Mucosa of descending colon (tissue), 3 donors: Measurements from ENCODE around the gene HCFC1. TPM values are rescaled to one million over a fixed set of nuclear protein-coding genes. Genes with fewer than 3 reads are reported as not detected.

Experiments used
- ATAC-seq: fragments of 200-7000 bp; cut with Tn5 transposase; one replicate; pipeline ENCODE4 v1.9.1; 2020; ENCODE audit warnings: mild to moderate bottlenecking, moderate library complexity
- DNase-seq, 3 donors: peaks; one replicate each; pipeline ENCODE4 v3.0.0-alpha.2; 2020
- H3K36me3 ChIP-seq: fragments of 200-600 bp; one replicate; pipeline ENCODE4 v1.8.0; 2021; ENCODE audit warnings: low read depth, mild to moderate bottlenecking
- H3K4me1 ChIP-seq: fragments of 200-600 bp; one replicate; pipeline ENCODE4 v1.8.0; 2021; ENCODE audit warnings: low read depth, mild to moderate bottlenecking
- H3K4me3 ChIP-seq: fragments of 200-600 bp; one replicate; pipeline ENCODE4 v1.8.0; 2021; ENCODE audit warnings: mild to moderate bottlenecking
- H3K9me3 ChIP-seq: fragments of 200-600 bp; one replicate; pipeline ENCODE4 v1.8.0; 2021; ENCODE audit warnings: mild to moderate bottlenecking
- intact Hi-C, 2 donors: fragments of 100-400 bp; cut with DNase I in 1 of 2; cut with micrococcal nuclease in 1 of 2; formaldehyde crosslinking; loops; one replicate each; pipeline versions ENCODE4 v1.11.0 to v1.11.1; 2022; cut with DNase I, micrococcal nuclease
- total RNA-seq, 3 donors: library from RNA; stranded (reverse); fragmentation: NEBNext Ultra II Directional in 2 of 3; extraction: Animal tissue kit (Norgen Biotek cat#: 25700) in 2 of 3; gene quantifications; one replicate each; pipeline versions ENCODE4 v1.2.1 to v1.2.4, GENCODE V29; 2021 to 2023
- TF ChIP-seq, protein P1 (sequence below): fragments of 200-600 bp; IDR thresholded peaks from one replicate; pipeline ENCODE4 v1.8.0; 2022; ENCODE audit warnings: antibody characterized with exemption, mild to moderate bottlenecking
- donor health status: DM: no; HTN: no; CAD: no; lungs with moderate emphysema.
- donor health status: DM: no; HTN: no; CAD: no.
- donor health status: DM: no; HTN: yes; CAD: no.

HCFC1 gene
- total RNA-seq, 3 donors from 2014 or later: 36.3 to 56.5 (median 48.2) TPM

DNA sequence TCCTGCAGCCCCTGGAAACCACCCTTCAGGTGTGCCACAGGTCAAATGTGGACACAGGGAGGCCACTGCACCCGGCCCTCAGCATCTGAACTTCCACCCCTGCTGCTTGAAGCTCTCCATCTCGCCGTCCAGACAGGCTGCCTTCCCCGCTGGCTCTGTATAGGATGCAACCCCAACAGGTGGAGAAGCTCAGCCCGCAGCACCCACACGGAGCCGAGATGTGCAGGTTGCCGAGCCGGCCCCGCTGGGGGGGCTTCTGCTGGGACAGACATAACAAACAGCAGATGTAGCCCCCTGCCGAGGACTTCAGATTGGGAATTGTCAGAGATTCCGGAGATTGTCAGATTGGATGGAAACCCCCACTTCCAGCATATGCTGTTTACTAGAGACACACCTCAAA is 21.5 kb upstream of the HCFC1 start:
- Histone ChIP-seq H3K36me3 (no peaks in the 10 kb centered on the region), H3K4me3 (no peak overlapping the region), H3K9me3 (no peaks in the 10 kb centered on the region), H3K4me1 (no peaks in the 10 kb centered on the region)
- TF ChIP-seq, protein P1, sequence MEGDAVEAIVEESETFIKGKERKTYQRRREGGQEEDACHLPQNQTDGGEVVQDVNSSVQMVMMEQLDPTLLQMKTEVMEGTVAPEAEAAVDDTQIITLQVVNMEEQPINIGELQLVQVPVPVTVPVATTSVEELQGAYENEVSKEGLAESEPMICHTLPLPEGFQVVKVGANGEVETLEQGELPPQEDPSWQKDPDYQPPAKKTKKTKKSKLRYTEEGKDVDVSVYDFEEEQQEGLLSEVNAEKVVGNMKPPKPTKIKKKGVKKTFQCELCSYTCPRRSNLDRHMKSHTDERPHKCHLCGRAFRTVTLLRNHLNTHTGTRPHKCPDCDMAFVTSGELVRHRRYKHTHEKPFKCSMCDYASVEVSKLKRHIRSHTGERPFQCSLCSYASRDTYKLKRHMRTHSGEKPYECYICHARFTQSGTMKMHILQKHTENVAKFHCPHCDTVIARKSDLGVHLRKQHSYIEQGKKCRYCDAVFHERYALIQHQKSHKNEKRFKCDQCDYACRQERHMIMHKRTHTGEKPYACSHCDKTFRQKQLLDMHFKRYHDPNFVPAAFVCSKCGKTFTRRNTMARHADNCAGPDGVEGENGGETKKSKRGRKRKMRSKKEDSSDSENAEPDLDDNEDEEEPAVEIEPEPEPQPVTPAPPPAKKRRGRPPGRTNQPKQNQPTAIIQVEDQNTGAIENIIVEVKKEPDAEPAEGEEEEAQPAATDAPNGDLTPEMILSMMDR: no peak
- DNase-seq: no peak
- no peak for ATAC-seq
- intact Hi-C loops: no loop called here

DNA sequence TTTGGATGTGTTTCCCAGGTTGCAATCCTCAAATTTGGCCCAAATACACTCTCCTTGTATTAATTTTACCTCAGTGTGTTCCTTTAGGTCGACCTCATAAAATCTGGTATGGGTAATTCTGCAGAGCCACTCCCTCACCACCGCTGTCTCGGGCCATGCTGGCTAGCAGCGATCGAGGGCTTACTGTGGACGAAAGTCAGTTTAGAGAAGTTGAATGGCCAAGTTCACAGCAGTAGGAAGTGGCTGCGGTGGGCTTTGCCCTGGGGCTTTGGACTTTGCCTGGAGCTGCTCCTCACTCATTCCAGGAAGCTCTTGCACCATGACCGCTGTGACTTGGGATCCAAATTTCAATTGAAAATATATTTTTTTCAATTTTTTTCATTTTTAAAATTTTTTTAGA is 20.6 kb upstream of the HCFC1 start:
- no peak for ATAC-seq
- peak in 1 of 3 donors; percentile 14 for DNase-seq
- intact Hi-C loops: no loop called here

GRCh38 chrX:153991013-153991580 is 19.5 kb upstream of the HCFC1 start:
- ATAC-seq (no peak), DNase-seq (no peak)
- intact Hi-C loops: no loop called here
- H3K36me3 ChIP-seq: no peaks in the 10 kb centered on the region
- no peaks in the 10 kb centered on the region for H3K4me1 ChIP-seq
- no peak overlapping the region for H3K4me3 ChIP-seq
- TF ChIP-seq, protein P1: no peak
- H3K9me3 ChIP-seq: no peaks in the 10 kb centered on the region

More for the DNA sequence above, 20.6 kb upstream of the HCFC1 start:
- TF ChIP-seq, protein P1: no peak
- Histone ChIP-seq H3K4me1 (no peaks in the 10 kb centered on the region), H3K4me3 (no peak overlapping the region), H3K36me3 (no peaks in the 10 kb centered on the region), H3K9me3 (no peaks in the 10 kb centered on the region)

DNA sequence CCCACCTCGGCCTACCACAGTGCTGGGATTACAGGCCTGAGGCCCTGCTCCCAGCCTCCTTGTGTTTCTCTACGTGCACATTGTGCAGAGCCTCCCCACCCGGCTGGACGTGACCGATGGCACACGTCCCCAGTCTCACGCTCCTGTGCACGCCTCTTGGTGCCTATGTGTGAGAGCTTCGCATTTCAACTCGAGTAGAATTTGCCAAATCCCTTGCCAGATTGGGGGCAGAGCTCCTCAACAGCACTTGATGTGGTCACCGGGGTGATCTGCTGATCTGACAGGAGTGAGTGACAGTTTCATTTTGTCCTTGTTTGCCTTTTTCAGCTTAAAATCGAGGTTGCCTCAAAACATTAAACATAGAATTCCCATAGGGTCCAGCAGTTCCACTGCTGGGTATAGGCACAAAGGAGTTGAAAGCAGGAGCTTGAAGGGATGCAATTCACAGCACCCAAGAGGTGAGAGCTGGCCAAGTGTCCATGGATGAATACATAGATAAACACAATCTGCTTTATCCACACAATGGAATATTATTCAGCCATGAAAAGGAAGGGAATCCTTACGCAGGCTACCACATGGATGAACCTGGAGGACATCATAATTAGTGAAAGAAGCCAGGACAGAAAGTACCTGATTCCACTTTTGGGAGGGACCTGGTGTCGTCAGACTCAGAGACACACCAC is 18.5 kb upstream of the HCFC1 start:
- no peaks in the 10 kb centered on the region for H3K9me3 ChIP-seq
- TF ChIP-seq, protein P1: no peak
- H3K36me3 ChIP-seq: no peaks in the 10 kb centered on the region
- peaks cover under 1% of the 10 kb centered on the region for H3K4me1 ChIP-seq
- H3K4me3 ChIP-seq: no peak overlapping the region
- DNase-seq (no peak), ATAC-seq (no peak)
- intact Hi-C loops: no loop called here

GRCh38 chrX:153988493-153988892 is 16.9 kb upstream of the HCFC1 start:
- no peak overlapping the region for H3K4me3 ChIP-seq
- intact Hi-C loops: no loop called here
- TF ChIP-seq, protein P1: no peak
- H3K4me1 ChIP-seq: peaks cover 4% of the 10 kb centered on the region
- no peaks in the 10 kb centered on the region for H3K9me3 ChIP-seq
- no peaks in the 10 kb centered on the region for H3K36me3 ChIP-seq
- no peak for ATAC-seq
- DNase-seq: no peak
